MM.1S (cell line): ENCODE data around the gene DENND1A.

ENCODE experiments used
- EZH2 ChIP-seq: fragments of 300-600 bp; sonication (generic); optimal IDR thresholded peaks from 2 replicates; pipeline ENCODE3; 2017; ENCODE audit warnings: low read depth, mild to moderate bottlenecking, antibody characterized with exemption, low read length, mixed read lengths
- EZH2phosphoT487 ChIP-seq: fragments of 300-600 bp; sonication (generic); IDR thresholded peaks from 2 replicates; pipeline ENCODE4 v1.6.1; 2018; ENCODE audit warnings: antibody characterized with exemption, low read length
- TF ChIP-seq, protein P1 (sequence below): fragments of 300-600 bp; sonication (generic); IDR thresholded peaks from 2 replicates; pipeline ENCODE4 v1.5.1; 2016; ENCODE audit warnings: antibody characterized with exemption, low read length, mixed read lengths

DNA sequence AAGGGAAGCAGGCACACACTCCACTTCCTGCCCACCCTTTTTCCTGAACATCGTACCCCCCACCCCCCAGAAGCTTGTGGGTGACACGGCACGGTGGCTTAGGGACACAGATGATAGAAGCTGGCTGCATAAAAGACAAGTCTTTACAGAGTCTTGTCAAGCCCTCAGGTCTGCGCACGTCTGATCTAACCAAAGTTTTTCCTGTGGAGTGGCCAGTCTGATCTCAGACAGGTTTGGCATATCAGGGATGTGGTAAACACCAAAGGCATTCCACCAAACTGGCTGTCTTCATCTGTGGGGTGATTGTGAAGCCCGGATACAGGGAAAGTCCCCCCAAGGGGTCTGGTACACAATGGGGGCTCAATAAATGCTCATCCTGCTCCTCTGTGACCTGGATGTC is 523.9 kb downstream of the DENND1A start:
- TF ChIP-seq, protein P1, sequence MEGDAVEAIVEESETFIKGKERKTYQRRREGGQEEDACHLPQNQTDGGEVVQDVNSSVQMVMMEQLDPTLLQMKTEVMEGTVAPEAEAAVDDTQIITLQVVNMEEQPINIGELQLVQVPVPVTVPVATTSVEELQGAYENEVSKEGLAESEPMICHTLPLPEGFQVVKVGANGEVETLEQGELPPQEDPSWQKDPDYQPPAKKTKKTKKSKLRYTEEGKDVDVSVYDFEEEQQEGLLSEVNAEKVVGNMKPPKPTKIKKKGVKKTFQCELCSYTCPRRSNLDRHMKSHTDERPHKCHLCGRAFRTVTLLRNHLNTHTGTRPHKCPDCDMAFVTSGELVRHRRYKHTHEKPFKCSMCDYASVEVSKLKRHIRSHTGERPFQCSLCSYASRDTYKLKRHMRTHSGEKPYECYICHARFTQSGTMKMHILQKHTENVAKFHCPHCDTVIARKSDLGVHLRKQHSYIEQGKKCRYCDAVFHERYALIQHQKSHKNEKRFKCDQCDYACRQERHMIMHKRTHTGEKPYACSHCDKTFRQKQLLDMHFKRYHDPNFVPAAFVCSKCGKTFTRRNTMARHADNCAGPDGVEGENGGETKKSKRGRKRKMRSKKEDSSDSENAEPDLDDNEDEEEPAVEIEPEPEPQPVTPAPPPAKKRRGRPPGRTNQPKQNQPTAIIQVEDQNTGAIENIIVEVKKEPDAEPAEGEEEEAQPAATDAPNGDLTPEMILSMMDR, result no peak
- no peak for TF ChIP-seq EZH2
- TF ChIP-seq EZH2phosphoT487, result no peak
